HG03060 (cell line): ENCODE data around the gene ADRA2C.

Experiments used
- ATAC-seq: cut with Tn5 transposase; IDR thresholded peaks from one replicate; pipeline ENCODE4 v1.9.1; 2021; ENCODE audit warnings: low read depth, moderate number of reproducible peaks; ENCODE audit not compliant: unreplicated experiment

Gene ADRA2C

GRCh38 chr4:3791910-3792542 is 25.8 kb downstream of the ADRA2C start:
- no peak for ATAC-seq

DNA sequence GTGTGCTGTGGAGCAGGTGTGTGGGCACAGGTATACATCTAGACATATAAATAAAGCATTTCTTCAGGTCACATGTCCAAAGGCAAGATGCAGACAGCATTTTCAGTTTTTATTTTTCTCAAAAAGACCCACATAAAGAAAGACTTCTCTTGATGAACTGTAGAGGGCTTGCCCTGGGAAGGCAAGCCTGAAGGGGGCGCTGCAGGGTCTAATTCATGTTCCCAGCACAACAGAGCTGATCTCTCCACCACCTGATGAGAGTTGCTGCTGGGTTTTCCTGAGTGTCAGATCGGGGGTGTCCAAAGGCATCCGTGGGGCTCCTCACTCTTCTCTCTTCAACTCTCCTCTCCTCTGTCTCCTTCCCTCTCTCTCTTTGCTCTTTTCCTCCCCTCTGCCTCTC is 26.6 kb downstream of the ADRA2C start:
- no peak for ATAC-seq

GRCh38 chr4:3793545-3793944 is 27.4 kb downstream of the ADRA2C start:
- no peak for ATAC-seq

DNA sequence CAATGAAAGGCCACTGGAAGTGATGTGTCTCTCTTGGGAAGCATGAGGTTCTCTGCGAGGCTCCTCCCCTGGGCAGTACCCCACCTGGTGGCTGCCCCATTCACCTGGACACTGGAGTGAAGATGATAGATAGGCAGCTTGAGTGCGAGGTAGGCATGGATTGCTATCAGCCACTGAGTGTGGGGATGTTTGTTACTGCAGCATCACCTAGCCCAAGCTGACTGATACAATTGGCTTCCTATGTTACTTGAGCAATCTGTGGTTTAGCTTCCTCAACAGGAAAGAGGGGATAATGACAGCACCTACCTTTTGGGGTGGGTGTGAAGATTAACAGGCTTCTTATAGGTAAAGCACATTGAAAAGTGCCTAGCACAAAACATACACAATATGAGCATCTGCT is 30.8 kb downstream of the ADRA2C start:
- ATAC-seq, result no peak

DNA sequence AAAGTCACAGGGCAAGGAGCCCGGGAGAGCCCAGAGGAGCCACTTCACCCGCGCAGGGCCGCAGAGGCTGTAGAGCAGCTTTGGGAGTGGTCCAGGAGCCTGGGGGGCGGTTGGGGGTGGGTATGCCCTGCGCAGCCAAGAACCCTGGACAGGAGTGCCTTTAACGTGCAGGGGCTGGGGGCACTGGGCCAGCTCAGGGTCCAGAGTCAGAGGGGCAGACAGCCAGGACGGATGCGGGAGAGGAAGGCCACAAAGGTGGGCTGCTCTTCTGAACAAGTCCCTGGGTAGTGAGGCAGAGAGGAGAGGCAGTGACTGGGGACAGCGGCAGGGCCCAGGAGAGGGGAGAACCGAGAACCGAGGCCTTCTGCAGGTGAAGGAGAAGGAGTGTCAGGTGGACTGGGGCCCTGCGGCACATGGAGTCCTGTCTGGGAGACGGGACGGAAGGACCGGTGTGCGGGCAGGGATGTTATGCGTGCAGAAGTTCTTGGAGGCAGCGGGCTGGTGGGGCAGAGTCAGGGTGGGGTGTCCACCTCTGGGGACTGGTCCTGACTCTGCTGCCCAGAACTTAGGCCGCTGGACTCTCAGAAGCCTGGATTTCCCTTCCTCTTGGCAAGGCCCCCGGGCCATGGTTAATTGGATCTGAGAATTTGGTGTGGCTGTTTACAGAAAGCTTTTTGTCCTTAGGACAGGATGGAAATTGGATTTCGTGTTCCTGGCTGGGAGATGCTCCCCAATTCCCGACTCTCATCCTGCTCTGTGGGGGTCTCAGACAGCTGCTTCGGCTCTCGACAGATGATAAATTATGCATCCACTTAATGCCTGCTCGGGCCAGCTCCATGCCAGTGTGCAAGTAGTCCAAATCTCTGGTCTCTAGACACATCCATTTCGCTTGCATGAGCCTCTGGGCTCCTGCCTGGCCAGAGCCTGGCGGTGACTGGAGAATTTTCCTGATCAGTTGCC is 31.9 kb downstream of the ADRA2C start:
- ATAC-seq, result no peak

GRCh38 chr4:3799496-3799895 is 33.3 kb downstream of the ADRA2C start:
- ATAC-seq, result no peak

DNA sequence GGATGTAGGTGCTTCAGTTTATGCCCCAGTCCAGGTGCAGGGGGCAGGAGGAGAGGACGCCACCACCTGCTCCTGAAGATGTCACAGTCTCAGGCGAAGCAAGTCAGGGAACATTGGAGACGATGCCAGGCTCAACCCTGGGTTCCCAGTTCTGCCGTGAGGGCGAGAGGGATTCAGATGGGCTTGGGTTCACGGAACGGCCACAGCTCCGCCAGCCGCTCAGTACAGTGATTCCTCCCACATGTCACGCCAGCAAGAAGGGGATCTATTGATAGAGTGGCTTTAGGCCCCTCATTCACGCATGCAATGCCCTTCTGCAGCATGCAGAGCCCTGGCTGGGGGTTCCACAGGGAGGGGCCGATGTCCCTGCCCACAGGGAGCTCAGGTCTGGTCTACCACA is 34.2 kb downstream of the ADRA2C start:
- no peak for ATAC-seq

- ATAC-seq, result no peak
Measured at GRCh38 chr4:3801521-3801920, 35.3 kb downstream of the ADRA2C start.

DNA sequence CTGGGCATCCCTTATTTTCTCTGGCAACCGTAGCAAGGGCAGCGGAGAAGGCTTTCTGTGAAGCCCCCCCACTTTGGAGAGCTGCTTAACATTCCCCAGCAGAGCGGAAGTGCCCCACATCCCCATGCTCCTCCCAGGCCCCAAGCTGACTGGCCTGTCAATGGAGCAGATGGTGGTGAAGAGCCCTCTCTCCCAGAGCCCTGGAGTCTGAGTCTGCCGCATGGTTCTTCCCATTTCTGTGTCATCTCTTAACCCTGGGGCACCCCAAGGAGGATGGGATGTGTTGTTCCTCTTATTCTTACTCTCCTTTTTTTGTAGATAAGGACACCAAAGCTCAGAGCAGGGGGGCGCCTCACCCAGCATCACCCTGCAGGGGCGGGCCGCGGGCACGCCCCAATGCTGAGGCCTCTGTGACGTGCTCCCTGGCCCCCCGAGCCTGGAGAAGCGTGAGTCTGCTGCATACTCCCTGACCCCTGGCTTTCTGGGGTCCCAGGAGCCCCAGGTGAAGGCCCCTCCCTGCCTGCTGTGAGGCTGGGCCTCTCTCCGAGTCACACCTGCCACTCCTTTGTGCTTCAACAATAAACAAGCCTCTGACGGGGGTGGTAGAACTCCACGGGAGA is 35.9 kb downstream of the ADRA2C start:
- no peak for ATAC-seq

DNA sequence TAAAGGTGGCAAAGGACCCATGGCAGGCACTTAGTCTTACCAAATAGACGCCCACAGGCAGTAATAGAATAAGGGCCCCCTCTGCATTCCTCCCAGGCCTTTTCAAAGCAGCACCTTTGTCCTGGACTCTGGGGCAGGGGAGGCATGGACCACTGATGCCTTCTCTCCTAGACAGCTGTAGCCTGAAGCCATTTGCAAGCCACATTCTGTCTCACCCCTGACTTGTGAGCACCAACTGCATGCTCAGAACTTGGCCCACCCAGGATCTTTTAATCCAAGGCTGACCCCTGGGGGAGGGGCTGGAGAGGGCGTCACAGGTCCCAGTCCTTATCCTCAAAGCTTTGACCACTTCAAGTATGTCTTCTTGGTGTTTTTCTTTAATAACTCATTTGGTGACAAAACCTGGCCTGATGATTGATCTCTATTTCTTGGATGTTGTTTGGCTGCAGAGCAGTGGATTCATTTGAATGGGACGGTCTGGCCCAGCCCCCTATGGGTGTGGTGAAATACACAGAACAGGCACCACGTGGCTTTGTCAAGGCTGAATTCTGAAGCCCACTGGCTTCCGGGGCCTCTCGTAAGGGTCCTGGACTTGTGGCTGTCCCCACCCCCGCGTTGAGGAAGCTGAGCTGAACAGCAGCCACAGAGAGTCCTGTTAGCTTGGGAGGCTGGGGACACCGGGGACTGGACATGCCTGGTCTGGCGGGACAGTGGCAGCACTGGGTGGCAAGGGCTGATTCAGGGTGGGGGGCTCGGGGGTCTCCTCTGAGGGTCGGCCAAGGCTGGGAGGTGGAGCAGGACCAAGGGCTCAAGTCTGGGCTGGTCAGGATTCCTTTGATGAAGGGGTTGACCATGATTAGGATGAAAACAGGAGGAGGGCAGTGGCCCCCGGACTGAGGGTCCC is 36.6 kb downstream of the ADRA2C start:
- ATAC-seq, result no peak

DNA sequence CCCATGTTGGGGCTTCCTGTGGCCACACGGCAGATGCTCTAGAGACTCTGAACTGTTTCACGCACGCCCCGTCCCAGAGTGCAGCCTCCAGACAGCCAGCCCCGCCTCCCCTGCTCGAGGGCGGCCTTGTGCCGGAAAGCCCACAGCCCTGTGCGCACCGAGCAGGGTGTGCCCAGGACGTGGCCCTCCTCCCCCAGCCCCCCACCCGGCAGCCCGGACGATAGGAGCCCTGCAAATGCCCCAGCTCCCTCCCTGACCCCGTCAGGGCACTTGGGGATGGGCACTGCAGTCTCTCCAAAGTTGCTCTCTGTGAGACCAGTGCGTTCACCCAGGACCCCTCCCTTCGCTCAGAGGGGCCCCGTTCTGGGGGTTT is 37.3 kb downstream of the ADRA2C start:
- ATAC-seq, result no peak

DNA sequence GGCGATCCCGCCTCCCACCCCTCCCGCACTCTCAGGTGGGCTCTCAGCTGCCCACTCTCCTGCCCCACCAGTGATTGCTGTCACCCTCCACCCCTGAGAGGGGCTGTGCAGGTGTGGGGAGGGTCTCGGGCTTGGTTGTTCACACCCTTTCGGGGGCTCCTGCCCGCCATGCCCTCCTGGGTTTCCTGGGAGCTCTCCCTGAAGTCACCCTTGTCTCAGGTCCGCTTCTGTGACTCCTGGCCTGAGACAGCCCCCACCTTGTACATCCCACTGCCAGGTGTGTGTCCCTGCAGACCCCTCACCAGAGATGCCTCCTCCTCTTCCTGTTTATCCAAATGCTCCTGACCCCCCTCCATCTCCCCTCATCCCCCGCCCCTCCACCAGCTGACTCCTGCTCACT is 37.8 kb downstream of the ADRA2C start:
- ATAC-seq, result no peak

GRCh38 chr4:3805026-3805425 is 38.8 kb downstream of the ADRA2C start:
- no peak for ATAC-seq

DNA sequence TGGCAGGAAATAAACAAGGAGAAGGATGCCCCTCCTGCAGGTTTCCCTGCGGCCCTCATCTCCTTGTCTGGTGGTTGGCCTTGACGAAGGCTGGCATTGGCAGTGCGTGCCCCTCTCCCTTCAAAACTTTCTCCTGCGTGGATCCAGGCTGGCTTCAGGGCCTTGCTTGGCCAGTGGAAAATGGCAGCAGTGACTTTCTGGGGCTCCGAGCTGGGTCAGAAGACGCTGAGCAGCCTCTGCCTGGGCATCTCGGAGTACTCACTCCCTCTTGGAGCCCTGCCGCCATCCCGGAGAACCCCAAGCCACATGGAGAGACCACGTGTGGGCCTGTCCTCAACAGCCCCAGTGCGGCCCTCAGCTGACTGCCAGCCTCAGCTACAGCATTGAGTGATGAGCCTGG is 39.5 kb downstream of the ADRA2C start:
- ATAC-seq, result no peak

GRCh38 chr4:3807311-3807710 is 41.1 kb downstream of the ADRA2C start:
- no peak for ATAC-seq

DNA sequence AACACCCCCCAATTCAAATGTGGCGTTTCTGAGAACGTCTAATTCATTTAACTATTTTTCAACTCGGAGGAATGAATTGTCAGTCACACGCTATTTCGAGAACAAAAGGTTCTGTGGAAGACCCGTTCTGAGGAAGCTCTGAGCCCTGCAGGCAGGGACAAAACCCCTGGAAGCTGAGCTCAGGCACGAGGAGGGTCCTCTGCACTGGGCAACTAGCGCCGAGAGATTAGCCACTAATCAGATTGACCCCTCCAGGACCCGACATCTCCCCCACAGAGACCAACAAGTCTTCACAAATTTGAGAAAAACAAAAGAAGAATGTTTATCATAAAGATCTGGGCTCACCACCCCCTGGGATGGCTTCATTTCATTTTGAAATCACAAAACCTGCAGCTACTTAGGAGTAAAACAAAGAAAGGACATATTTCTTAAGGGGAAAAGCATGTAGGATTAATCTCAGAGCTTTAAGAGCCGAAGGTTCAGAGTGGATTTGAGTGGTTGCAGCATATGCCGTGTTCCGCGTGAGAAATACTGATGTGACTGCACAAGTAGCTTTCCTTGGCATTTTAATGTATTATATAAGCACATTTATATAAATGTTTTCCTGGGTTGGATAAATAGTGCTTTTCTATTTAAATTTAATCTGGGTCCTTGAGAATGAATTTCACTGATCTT is 41.8 kb downstream of the ADRA2C start:
- ATAC-seq, result no peak

GRCh38 chr4:3808597-3808996 is 42.4 kb downstream of the ADRA2C start:
- no peak for ATAC-seq

DNA sequence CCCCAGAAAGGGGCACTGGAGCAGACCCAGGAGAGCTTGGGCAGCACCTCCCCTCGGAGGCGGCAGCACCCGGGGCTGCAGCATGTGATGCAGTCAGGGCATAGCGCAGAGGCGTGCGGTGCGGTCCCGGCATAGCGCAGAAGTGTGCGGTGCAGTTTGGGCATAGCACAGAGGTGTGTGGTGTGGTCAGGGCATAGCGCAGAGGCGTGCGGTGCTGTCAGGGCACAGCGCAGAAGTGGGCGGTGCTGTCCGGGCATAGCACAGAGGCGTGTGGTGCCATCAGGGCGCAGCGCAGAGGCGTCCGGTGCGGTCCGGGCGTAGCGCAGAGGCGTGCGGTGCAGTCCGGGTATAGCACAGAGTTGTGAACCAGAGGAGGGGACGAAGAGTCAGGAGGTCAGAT is 42.8 kb downstream of the ADRA2C start:
- no peak for ATAC-seq

- ATAC-seq, result no peak
Measured at GRCh38 chr4:3809451-3810110, 43.4 kb downstream of the ADRA2C start.
